Activated naive CD8-positive, alpha-beta T cell treated with anti-CD3 and anti-CD28 coated beads for 36 hours (primary cell): ENCODE data around the gene CERKL. TPM values are rescaled to one million over a fixed set of nuclear protein-coding genes. Genes with fewer than 3 reads are reported as not detected.
"Not testable (repeated sequence)": the region's sequence is repeated elsewhere in the genome, so short reads cannot be mapped to it uniquely, and the experiment has no call there.

Experiments
- DNase-seq: peaks from one replicate; pipeline ENCODE4 v3.0.0; 2021
- H3K27ac Mint-ChIP-seq: one replicate; pipeline ENCODE4 v1.8.0; 2022; ENCODE audit warnings: mild to moderate bottlenecking, moderate library complexity, mixed read lengths
- H3K27me3 Mint-ChIP-seq: one replicate; pipeline ENCODE4 v1.8.0; 2022; ENCODE audit warnings: mild to moderate bottlenecking, mixed read lengths
- H3K36me3 Mint-ChIP-seq: one replicate; pipeline ENCODE4 v1.8.0; 2021; ENCODE audit warnings: mild to moderate bottlenecking, mixed read lengths
- H3K4me1 Mint-ChIP-seq: one replicate; pipeline ENCODE4 v1.8.0; 2021; ENCODE audit warnings: mixed read lengths
- H3K4me3 Mint-ChIP-seq: one replicate; pipeline ENCODE4 v1.8.0; 2022; ENCODE audit warnings: mild to moderate bottlenecking, moderate library complexity, mixed read lengths
- H3K9me3 Mint-ChIP-seq: one replicate; pipeline ENCODE4 v1.8.0; 2022; ENCODE audit warnings: mixed read lengths
- total RNA-seq, 2 experiments: library from RNA; stranded (reverse); gene quantifications; one replicate each; pipeline ENCODE4 v1.2.3, GENCODE V29; 2021

The CERKL gene
- under 1 TPM; 0.06 TPM for total RNA-seq

GRCh38 chr2:181656450-181657291, at the start of gene CERKL:
Gene CERKL, minus strand, starts transcription at chr2:181657105. Its CDS starts 99 bp downstream, at chr2:181657006.
- H3K27ac Mint-ChIP-seq: peak within 1 kb of the TSS; percentile 50
- H3K4me1 Mint-ChIP-seq: peaks cover 8% of the 10 kb centered on the region
- peak within 1 kb of the TSS; percentile 82 for H3K4me3 Mint-ChIP-seq
- H3K36me3 Mint-ChIP-seq: no peaks in the 10 kb centered on the region
- DNase-seq: peak; percentile 42
- peaks cover 66% of the 10 kb centered on the region for H3K27me3 Mint-ChIP-seq
- no peaks in the 10 kb centered on the region for H3K9me3 Mint-ChIP-seq

DNA sequence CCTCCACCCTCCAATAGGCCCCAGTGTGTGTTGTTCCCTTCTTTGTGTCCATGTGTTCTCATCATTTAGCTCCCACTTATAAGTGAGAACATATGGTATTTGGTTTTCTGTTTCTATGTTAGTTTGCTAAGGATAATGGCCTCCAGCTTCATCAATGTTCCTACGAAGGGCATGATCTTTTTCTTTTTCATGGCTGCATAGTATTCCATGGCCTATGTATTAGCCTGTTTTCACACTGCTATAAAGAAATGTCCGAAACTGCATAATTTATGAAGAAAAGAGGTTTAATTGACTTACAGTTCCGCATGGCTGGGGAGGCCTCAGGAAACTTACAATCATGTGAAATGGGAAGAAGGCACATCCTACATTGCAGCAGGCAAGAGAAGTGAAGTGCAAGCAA, 45.6 kb upstream of the CERKL start:
- H3K4me1 Mint-ChIP-seq, DNase-seq, H3K4me3 Mint-ChIP-seq, H3K27ac Mint-ChIP-seq, H3K36me3 Mint-ChIP-seq: not testable (repeated sequence)
- H3K9me3 Mint-ChIP-seq: peaks cover 10% of the 10 kb centered on the region
- H3K27me3 Mint-ChIP-seq: peaks cover 11% of the 10 kb centered on the region

DNA sequence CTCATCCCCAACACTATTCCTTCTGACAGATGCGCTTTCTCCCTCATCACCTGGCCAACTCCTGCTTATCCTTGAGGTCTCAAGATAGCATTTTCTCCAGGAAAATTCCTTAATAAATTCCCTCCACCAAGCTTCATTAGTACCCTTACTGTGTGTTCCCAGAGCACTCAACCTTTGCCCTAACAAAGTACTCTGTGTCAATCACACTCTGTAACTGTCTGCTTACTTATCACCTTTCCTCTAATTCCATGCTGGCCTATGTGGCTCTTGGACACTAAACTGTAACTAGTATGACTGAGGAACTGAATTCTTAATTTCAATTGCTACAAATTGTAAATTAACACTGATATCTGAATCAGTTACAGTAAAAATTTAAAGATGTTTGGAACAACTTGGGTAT, 41.3 kb upstream of the CERKL start:
- peaks cover 20% of the 10 kb centered on the region for H3K27me3 Mint-ChIP-seq
- H3K36me3 Mint-ChIP-seq: no peaks in the 10 kb centered on the region
- H3K9me3 Mint-ChIP-seq: peaks cover 9% of the 10 kb centered on the region
- DNase-seq: no peak
- no peak overlapping the region for H3K27ac Mint-ChIP-seq
- H3K4me1 Mint-ChIP-seq: no peaks in the 10 kb centered on the region
- no peak overlapping the region for H3K4me3 Mint-ChIP-seq

DNA sequence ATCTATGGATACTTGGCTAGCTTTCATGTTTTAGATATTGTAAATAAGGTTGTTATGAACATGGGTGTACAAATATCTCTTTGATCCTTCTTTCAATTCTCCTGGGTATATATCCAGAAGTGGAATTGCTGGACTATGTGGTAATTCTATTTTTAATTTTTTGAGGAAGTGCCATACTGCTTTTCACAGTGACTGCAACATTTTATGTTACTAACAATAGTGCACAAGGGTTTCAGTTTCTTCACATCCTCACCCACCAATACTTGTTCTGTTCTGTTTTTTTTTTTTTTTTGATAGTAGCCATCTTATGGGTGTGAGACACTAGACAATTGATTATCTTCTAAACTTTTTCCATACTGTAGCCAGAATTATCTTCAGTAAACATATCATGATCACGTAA, 40.7 kb upstream of the CERKL start:
- Mint-ChIP-seq H3K9me3 (peaks cover 5% of the 10 kb centered on the region), H3K4me3 (no peak overlapping the region), H3K27me3 (peaks cover 20% of the 10 kb centered on the region), H3K36me3 (no peaks in the 10 kb centered on the region), H3K4me1 (no peaks in the 10 kb centered on the region), H3K27ac (no peak overlapping the region)
- DNase-seq: no peak

- no peak overlapping the region for H3K27ac Mint-ChIP-seq
- no peak overlapping the region for H3K4me3 Mint-ChIP-seq
- H3K4me1 Mint-ChIP-seq: no peaks in the 10 kb centered on the region
- H3K36me3 Mint-ChIP-seq: no peaks in the 10 kb centered on the region
- no peak for DNase-seq
- H3K9me3 Mint-ChIP-seq: peaks cover under 1% of the 10 kb centered on the region
- peaks cover 20% of the 10 kb centered on the region for H3K27me3 Mint-ChIP-seq
Observed at GRCh38 chr2:181697126-181697525, 40.2 kb upstream of the CERKL start.

DNA sequence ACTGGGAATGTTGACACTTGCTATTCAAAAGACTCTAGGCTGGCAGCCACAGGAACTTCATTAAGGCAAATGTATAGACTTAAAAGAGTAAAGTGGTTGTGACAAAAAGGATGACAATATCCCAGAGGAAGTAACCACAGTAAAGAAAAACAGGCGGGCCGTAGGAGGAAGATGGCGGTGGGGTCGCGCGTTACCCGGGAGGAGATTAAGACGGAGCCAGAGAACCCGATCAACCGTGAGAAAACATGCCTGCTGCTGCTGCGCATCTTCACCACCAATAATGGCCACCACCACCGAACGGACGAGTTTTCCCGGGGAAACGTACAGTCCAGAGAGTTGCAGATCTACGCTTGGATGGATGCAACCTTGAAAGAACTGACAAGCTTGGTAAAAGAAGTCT, 37.4 kb upstream of the CERKL start:
- Mint-ChIP-seq H3K27ac (no peak overlapping the region), H3K4me1 (no peaks in the 10 kb centered on the region), H3K9me3 (no peaks in the 10 kb centered on the region), H3K4me3 (no peak overlapping the region), H3K36me3 (no peaks in the 10 kb centered on the region), H3K27me3 (peaks cover 24% of the 10 kb centered on the region)
- no peak for DNase-seq

DNA sequence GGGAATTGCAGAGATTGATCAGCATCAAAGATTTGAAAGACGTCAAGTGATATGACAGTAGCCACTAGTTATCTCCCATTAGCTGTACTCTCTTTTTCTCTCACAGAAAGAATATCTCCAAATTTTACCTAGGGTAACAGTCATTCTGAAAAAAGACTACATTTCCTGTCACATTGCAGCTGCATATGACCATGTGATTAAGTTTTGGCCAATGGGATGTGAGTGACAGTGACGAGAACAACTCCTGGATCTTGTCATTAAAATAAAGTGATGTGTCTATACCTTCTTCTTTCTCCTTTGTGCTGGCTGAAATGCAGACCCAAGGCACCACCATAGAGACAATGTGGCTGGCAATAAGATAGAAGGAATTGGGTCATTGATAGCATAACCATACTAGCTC, 34.0 kb upstream of the CERKL start:
- no peaks in the 10 kb centered on the region for H3K36me3 Mint-ChIP-seq
- H3K4me1 Mint-ChIP-seq: no peaks in the 10 kb centered on the region
- DNase-seq: no peak
- peaks cover 31% of the 10 kb centered on the region for H3K27me3 Mint-ChIP-seq
- H3K27ac Mint-ChIP-seq: no peak overlapping the region
- H3K4me3 Mint-ChIP-seq: no peak overlapping the region
- H3K9me3 Mint-ChIP-seq: no peaks in the 10 kb centered on the region

DNA sequence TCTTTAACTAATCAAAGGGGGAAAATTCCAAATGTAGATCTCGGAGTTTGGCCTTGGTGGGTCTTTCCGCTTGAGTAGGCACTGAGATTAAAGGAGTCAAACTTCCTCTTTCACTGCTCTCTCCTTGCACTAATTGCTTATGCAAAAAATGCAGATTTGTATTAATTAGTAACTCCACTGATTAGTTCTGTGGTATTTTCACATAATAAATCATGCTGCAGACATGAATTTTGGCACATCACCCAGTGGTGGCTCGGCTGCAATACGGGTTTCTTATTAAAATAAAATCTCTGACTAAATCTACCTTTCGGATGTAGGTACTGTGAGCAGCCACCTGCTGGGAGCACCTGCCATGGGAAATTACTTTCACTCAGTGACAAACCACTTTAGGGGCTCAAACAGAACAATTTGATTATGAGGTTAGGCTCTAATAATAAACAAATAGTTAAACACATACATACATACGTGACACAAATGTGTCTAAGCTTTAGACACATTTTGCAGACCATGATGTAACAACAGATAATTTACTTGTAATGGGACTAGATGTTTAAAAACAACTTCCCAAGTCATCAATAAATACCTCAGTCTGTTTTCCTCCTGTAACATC, 29.8 kb upstream of the CERKL start:
- no peak overlapping the region for H3K27ac Mint-ChIP-seq
- H3K4me1 Mint-ChIP-seq: peaks cover 20% of the 10 kb centered on the region
- H3K36me3 Mint-ChIP-seq: no peaks in the 10 kb centered on the region
- DNase-seq: no peak
- H3K27me3 Mint-ChIP-seq: peaks cover 70% of the 10 kb centered on the region
- no peaks in the 10 kb centered on the region for H3K9me3 Mint-ChIP-seq
- no peak overlapping the region for H3K4me3 Mint-ChIP-seq

GRCh38 chr2:181685150-181685688, 28.3 kb upstream of the CERKL start:
- no peaks in the 10 kb centered on the region for H3K36me3 Mint-ChIP-seq
- H3K27ac Mint-ChIP-seq: no peak overlapping the region
- H3K4me1 Mint-ChIP-seq: peaks cover 33% of the 10 kb centered on the region
- H3K4me3 Mint-ChIP-seq: no peak overlapping the region
- H3K9me3 Mint-ChIP-seq: no peaks in the 10 kb centered on the region
- no peak for DNase-seq
- peaks cover 85% of the 10 kb centered on the region for H3K27me3 Mint-ChIP-seq

- no peak overlapping the region for H3K4me3 Mint-ChIP-seq
Observed at GRCh38 chr2:181684454-181685149, 27.7 kb upstream of the CERKL start.

DNA sequence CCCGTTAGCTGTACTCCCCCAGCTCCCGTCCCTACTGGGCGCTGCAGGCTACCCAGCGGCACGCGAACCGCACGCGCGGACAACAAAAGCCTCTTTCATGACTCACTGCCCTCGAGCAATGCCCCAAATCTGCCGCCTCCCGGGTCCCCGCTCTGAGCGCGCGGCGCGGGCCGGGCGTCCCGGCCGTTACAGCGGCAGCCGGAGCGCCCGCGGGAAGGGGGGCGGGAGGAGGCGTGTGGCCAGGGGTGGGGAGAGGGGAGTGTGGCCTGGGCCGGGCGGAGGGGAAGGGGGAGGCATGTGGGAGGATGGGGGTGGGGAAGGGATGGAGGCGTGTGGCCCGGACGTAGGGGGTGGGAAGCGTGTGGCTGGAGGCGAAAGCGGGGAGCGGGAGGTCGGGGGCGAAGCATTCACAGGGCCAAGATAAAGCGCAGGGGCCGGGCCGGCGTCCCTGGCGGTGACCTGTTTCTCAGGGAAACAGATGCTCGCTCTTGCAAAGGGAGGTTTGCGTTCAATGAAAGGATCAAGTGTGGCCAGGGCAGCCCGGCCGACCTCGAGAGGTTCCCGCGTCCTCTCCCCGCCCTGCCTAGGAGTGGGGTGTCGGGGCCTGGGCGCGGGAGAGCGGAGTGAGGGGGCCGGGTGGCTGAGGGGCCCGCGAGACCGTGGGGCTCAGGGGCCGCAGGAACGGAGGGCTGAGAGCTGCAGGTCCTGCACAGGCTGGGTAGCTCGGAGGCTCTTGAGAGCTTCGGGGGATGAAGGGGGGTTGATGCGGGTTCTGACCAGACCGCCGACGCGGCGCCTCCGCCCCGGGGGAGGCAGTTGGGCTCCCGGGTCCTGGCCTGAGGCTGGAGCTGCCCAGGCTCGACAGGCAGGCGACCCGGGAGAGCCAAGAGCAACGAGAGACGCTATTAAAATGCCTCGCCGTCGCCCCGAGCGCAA, 26.9 kb upstream of the CERKL start:
- peaks cover 1% of the 10 kb centered on the region for H3K36me3 Mint-ChIP-seq
- H3K4me3 Mint-ChIP-seq: peak overlapping the region; percentile 73
- no peak overlapping the region for H3K27ac Mint-ChIP-seq
- peaks cover 2% of the 10 kb centered on the region for H3K9me3 Mint-ChIP-seq
- H3K4me1 Mint-ChIP-seq: peaks cover 39% of the 10 kb centered on the region
- DNase-seq: peak; percentile 17
- peaks cover 91% of the 10 kb centered on the region for H3K27me3 Mint-ChIP-seq

More at GRCh38 chr2:181684454-181685149, 27.7 kb upstream of the CERKL start:
- peaks cover 35% of the 10 kb centered on the region for H3K4me1 Mint-ChIP-seq
- peaks cover 87% of the 10 kb centered on the region for H3K27me3 Mint-ChIP-seq
- H3K9me3 Mint-ChIP-seq: no peaks in the 10 kb centered on the region
- no peaks in the 10 kb centered on the region for H3K36me3 Mint-ChIP-seq
- no peak for DNase-seq
- H3K27ac Mint-ChIP-seq: no peak overlapping the region

DNA sequence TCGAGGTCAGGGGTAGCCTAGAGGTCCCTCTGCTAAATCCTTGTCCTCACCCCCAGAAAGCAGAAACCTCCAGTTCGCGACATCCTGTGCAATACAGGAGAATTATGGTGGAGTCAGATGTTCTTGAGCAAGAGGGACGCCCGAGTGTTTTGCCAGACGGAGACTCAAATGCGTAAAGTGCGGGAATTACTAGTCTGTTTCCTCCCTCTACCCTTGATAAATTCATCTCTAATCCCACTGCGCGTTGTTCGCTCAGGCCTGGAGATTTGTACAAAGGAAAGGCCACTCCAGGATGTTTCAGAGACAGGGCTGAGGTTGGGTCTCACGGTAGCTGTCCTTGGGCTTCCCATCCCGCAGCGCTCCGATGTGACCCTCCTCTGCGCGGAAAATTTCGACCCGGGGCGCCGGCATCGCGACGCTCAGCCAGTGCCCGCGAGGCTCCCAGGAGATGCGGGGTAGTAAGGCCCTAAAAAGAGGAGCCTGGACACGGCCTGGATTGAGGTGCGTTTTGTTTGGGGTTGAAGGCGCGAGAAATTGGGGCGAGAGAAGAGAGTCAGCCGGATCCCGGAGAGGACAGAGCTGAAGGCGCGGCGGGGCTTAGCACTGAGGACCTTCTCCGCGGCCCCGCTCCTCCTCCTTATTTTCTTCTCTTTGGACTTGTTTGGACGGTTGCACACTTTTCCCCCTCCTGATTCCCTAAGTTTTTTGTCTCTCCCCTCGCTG, 26.1 kb upstream of the CERKL start:
- no peak overlapping the region for H3K27ac Mint-ChIP-seq

DNA sequence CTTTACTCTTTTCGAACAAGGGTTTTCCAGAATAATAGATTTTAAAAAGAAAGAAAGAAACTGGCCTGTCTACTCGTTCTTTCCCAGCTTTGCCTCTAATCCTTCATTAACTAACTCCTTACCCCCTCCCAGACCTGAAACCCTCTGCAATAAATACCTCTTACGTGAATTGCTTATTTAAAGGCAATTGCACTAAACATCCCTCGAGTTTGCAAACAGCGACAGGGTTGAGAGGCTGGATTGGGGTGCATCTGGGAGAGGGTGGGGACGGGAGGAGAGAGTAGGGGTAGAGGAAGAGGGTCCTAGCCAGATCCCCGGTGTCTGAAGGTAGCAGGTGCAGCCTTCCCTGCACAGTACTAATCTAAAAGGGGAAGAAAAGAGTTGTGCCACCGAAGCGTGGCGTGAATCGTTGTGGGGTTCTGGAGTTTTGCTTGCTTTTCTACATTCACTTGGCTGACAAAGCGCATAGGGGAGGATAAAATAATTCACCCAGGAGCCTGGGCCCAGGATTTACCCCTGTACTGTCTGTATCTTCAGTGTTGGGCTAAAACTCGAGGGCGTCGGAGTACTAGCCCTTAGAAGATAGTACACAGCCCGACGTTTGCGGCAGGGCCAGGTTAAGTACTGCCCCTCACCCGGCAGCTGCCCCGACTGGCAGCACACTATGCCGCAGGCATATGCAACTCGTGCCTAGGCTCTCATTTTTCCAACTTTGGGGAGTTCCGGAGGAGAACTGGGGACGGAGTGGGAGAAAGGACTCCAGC, 25.3 kb upstream of the CERKL start:
- DNase-seq: peak; percentile 2
- Mint-ChIP-seq H3K27me3 (peaks cover 94% of the 10 kb centered on the region), H3K4me3 (peak overlapping the region; percentile 73), H3K4me1 (peaks cover 49% of the 10 kb centered on the region), H3K36me3 (peaks cover 4% of the 10 kb centered on the region), H3K9me3 (peaks cover 6% of the 10 kb centered on the region), H3K27ac (no peak overlapping the region)

More for the DNA sequence above, 26.1 kb upstream of the CERKL start:
- peak overlapping the region; percentile 73 for H3K4me3 Mint-ChIP-seq
- peaks cover 4% of the 10 kb centered on the region for H3K36me3 Mint-ChIP-seq
- peaks cover 97% of the 10 kb centered on the region for H3K27me3 Mint-ChIP-seq
- no peak for DNase-seq
- H3K9me3 Mint-ChIP-seq: peaks cover 6% of the 10 kb centered on the region
- peaks cover 45% of the 10 kb centered on the region for H3K4me1 Mint-ChIP-seq
